GM04503 (cell line): Measurements from ENCODE around the gene SERINC3.
"Not testable (repeated sequence)": the region's sequence is repeated elsewhere in the genome, so short reads cannot be mapped to it uniquely, and the experiment has no call there.

Source experiments
- DNase-seq: peaks from one replicate; pipeline ENCODE4 v3.0.0-alpha.2; 2012; ENCODE audit warnings: low read depth

The SERINC3 gene

DNA sequence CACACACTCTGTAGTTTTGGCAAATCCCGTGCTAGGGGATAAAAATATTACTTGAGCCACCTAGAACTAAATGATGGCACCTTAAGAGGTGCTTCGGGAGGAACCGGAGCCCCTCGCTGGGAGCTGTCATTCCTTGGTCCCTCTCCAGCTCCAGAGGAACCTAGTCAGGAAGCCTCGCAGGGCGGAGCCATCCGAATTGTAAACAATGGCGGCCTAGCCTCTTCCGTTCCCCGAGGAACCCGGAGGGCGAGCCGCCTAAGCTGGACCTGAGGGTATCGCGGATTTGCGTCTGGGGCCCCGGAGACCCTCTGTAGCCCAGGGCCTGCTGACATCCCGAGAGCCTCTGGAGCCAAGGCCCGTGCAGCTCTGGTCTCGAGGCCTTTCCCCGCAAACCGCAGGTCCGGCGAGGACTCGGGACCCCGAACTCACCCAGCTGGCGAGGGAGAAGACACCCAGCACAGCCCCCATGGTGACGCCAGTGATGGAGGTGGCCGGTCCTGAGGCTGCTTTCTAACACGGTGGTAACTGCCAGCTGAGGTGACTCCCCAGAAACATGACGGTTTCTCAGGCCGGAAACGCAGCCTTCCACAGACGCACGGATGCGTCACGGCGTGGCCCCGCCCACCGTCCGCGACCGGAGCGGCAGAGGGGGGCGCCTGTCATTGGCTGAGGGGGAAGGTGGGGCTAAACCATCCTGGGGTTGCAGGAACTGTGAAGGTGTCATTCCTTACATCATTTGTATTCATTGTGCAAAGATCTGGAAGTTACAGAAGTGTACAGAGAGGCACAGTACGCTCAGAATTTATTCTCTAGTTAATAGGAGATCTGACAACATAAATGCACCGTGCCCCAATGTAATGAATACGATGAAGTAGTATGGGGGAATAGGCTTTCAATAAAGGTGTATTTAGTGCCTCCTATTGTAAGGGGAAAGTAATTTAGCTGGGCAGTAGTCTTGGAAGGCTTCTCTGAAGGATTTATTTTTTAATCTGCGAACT, at the start of gene SERINC3:
Gene SERINC3, minus strand, starts transcription at position 587 of the 998 bp plus-strand sequence. Its CDS starts 119 bp downstream, at position 468.
- peak; percentile 73 for DNase-seq

DNA sequence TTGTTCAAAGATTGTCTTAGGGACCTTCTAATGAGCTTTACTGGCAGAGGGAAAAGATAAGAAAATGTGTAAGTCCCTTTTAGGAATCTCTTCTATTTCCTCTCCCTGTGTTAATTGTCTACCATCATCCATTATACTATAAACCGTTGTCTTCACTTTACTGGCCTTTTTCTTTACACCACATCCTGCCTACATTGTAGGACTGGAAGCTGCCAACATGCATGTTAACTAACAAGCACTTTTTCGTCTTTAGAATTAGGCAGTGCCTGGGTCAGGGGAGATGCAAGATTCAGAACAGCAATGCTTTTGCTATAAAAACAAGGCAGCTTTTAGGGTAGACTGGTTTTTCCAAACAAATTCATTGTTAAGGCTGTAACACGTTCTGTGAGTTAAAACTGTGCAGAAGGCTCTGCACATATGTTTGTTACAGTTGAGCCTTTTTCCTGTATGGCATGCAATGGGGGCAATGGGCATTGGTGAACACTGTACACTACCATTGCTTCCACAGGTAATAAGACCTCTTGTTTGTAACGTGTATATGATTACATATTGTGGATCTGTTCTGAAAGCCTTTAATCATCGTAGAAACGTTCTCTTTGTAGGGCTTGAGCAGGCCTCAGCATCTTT, 49.6 kb upstream of the SERINC3 start:
- DNase-seq: no peak

GRCh38 chr20:44570367-44570766, 48.5 kb upstream of the SERINC3 start:
- no peak for DNase-seq

DNA sequence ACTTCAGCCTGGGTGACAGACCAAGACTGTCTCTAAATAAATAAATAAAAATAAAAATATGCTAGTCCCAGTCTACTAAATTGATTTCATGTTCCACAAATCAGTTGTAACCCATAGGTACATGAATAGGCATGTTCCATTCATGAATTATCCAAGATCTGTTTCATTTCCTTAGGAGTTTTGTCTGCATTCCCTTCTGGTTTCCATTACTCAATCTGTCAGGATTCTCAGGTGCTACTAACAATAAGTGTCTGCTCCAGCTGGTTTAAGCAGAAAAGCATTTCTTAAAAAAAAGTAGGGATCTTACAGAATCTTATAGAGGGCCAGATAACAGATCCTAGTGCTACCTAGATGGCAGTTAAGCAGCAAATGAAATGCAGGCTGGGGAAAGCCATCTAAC, 44.9 kb upstream of the SERINC3 start:
- DNase-seq: no peak

DNA sequence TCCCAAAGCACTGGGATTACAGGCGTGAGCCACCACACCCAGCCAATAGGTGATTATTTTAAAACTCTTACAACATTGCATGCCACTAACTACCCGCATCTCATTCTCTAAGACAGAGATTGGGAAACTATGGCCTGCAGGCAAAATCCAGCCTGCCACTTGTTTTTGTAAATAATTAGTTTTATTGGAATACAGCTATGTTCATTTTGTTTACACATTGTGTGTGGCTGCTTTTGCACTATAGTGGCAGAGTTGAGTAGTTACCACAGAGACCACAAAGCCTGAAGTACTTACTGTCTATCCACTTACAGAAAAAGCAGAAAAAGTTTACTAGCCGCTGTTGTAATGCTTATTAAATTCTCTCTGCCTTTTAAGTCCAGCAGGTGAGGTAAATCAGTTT, 44.1 kb upstream of the SERINC3 start:
- DNase-seq: no peak

GRCh38 chr20:44561876-44562275, 40.0 kb upstream of the SERINC3 start:
- DNase-seq: no peak

- DNase-seq: not testable (repeated sequence)
Observed at GRCh38 chr20:44560818-44561217, 38.9 kb upstream of the SERINC3 start.

DNA sequence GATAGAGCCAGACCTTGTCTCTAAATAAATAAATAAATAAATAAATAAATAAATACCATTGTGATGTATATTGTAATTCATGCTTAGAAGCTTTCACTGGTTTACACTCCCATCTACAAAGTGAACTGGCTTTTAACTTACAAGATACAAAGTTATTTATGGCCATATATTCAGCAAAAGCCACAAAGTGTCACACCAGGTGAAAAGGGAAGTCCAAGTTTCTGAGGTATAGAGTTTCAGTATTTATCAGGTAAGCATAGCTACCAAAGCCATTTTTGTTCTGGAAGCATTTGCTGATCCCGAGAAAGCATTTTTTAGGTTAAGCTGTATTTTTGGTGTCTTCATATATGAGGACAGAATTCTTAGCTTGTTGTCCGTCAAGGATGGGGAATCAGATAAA, 38.4 kb upstream of the SERINC3 start:
- no peak for DNase-seq

DNA sequence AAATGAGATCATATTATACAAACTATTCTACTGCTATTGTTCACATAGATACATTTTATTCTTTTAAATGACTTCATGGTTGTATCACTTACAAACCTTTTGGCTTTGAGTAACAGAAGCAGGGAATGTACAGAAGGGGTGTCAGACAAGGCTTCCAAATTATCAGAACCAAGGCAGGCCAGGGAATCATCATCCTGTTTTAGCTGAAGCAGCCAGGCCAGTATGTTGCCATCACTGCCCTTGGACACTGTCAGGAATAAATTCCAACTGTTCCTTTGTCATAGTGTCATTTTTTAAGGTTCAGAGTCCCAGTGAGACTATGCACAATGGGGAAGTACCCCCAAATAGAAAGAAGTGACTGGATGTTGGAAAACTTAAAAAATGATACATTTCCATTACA, 37.4 kb upstream of the SERINC3 start:
- no peak for DNase-seq

DNA sequence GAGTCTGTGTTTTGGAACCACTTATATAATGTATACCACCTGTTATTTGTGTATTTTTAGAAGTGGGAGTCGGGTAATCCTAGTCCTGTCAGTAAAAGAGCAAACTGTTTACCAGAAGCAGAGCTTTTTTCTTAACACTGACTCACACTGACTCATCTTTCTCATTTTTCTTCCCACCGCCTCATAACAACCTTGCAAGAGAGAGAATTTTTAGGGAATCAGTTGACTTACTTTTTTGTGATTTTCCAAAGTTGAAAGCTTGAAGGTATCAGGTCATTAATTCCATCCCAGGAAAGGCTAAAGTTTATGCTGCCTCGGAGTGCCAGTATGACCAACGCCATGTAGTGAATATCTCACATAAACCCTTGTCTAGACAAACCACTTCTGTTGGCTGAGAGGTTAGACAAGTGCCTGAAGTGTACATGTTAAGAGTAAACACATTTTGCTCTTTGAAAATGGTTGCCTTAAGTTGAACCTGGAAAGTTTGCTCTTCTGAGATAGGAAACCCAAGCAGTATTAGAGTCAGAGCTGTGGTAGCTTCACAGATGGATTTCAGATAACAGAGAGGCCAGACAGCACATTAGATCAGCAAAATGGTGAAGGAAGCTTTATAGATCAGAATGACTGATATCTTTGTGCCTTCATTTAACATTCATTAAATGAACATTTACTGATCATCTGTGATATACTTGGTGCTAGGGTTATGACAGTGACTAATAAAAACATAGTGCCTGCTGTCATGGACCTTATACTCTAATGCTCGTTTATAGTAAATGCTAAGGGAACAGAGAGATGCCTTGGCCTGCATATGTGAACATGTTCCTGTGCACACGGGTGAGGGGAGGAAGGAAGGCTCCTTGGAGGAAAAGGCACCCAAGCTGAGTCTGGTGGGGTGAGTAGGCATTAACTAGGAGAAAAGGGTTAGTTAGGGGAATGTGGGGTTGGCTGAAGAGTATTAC, 31.4 kb upstream of the SERINC3 start:
- DNase-seq: no peak

- DNase-seq: no peak
Observed at GRCh38 chr20:44552568-44552949, 30.7 kb upstream of the SERINC3 start.

DNA sequence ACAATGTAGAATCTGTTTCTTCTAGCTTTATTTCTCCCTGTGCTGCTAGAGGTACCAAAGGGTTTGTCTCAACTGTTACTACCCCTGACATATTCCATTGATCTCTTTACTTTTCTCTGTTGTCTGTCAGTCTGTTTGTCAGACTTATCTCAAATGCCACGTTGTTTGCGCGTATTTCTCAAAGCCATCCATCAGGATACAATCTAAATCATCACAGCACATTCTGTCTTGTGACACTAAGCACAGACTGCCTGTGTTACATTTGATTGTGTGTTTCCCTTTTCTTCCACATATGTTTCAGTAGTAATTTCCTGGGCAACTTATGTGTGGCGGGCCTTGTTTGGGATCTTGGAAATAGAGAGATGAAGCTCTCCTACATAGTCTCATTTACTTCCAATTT, 30.2 kb upstream of the SERINC3 start:
- DNase-seq: no peak

DNA sequence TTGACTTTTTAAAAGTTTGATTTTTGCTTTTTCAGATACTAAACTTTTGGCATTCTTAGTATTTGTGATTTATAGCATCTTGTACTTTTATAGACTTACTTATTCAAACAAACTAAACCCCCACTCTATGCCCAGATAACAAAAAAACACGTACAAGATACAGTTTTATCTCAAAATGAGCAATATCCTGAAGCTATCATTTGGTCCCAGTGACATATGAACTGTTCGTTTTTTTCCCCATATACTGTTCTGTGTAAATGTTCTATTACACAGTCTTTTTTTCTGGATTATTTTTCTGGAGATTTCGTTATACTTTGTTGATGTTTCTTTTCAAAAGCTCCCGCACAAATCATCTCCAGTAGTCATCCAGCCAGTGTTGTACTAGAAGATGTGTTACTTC, 27.3 kb upstream of the SERINC3 start:
- no peak for DNase-seq

GRCh38 chr20:44547419-44547818, 25.5 kb upstream of the SERINC3 start:
- DNase-seq: no peak

DNA sequence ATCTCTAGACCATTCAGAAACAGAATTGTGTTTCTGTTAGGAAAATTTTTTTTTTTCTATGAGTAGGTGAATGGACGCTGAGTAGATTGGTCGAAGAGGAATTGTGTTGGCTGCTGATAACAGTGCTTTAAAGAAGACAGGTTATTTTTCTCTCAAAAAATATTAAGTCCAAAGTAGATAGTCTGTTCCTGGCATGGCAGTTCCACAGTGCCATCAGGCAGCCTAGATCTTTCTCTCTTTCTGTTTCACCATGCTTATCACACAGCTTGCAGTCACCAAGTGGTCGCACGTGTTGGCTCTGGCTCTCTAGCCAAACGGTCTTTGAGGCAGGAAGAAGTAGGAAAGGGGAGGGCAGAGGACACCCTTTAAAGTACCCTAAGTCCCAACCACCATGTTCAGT, 22.4 kb upstream of the SERINC3 start:
- DNase-seq: no peak

GRCh38 chr20:44543358-44543757, 21.5 kb upstream of the SERINC3 start:
- no peak for DNase-seq

GRCh38 chr20:44542890-44543289, 21.0 kb upstream of the SERINC3 start:
- no peak for DNase-seq

DNA sequence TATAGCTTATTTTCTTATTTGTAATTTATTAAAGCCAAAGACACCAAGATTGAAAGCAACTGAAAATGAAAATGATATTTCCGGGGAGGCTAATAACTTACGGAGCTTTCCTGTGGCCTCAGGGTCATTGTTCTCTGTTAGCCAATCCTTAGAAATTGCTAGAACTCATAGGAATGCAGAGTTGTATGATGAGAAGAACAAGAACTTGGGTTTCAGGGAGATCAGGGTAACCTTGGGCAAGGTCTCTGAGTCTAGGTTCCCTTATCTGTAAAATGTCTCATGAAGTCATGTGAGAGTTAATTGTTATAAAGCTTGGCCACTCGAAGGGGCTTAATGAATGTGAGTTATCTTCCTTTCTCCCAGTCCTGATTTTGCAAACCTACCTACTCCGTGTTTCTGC, 20.1 kb upstream of the SERINC3 start:
- no peak for DNase-seq

GRCh38 chr20:44540834-44541233, 19.0 kb upstream of the SERINC3 start:
- no peak for DNase-seq

DNA sequence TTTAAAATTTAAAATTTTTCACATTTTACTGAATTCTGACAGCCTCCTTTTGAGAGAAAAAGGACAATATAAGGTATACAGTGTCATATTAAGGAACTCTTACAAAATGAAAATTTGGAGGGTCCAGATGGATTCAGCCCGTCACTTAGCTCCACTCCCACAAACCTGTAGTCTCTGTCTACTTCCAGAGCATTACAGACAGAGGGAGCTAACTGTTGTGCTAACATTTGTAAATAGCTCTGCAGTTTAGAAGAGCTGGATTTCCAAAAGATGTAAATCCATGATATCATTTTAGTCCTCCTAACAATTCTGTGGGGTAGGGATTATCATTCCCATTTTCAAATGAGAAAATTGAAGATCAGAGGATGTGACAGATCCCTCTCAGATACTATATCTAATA, 16.1 kb upstream of the SERINC3 start:
- DNase-seq: no peak

GRCh38 chr20:44536175-44536574, 14.3 kb upstream of the SERINC3 start:
- DNase-seq: no peak

GRCh38 chr20:44533928-44534327, 12.1 kb upstream of the SERINC3 start:
- DNase-seq: no peak
